Adrenal gland (tissue), 12 donors: ENCODE data around the gene SH3RF2. TPM values are rescaled to one million over a fixed set of nuclear protein-coding genes. Genes with fewer than 3 reads are reported as not detected.

Source experiments
- DNase-seq, 7 donors: peaks; one replicate each; pipeline ENCODE4 v3.0.0-alpha.2; 2019 to 2020
- H3K27ac ChIP-seq, 5 donors: fragments of 200-600 bp; sonication (generic) in 4 of 5; 1 replicate in 3 of 5; 2 replicates in 2 of 5; pipeline versions ENCODE4 v1.5.1 to v1.8.0; 2016 to 2020; ENCODE audit warnings: mild to moderate bottlenecking in 1 of 5
- H3K27me3 ChIP-seq: fragments of 200-600 bp; 2 replicates; pipeline ENCODE4 v1.8.0; 2021
- H3K36me3 ChIP-seq, 2 donors: fragments of 200-600 bp; replicated peaks in 1 of 2; 1 replicate in 1 of 2; 2 replicates in 1 of 2; pipeline versions ENCODE4 v1.5.1 to v1.8.0; 2018 to 2022
- H3K4me1 ChIP-seq, 2 donors: fragments of 200-600 bp; replicated peaks in 1 of 2; 1 replicate in 1 of 2; 2 replicates in 1 of 2; pipeline versions ENCODE4 v1.5.1 to v1.8.0; 2018 to 2021
- H3K4me3 ChIP-seq, 4 donors: fragments of 200-600 bp; sonication (generic) in 3 of 4; one replicate each; pipeline ENCODE4 v1.5.1; 2016 to 2018
- H3K9me3 ChIP-seq, 3 donors: fragments of 200-600 bp; sonication (generic) in 1 of 3; replicated peaks in 1 of 3; 1 replicate in 2 of 3; 2 replicates in 1 of 3; pipeline versions ENCODE4 v1.5.1 to v1.8.0; 2016 to 2021
- POLR2A ChIP-seq, 2 donors: fragments of 450-650 bp; IDR thresholded peaks; one replicate each; pipeline ENCODE4 v1.6.1; 2017; ENCODE audit warnings: antibody characterized with exemption in 2 of 2, mild to moderate bottlenecking in 2 of 2, moderate library complexity in 1 of 2
- WGBS, 4 donors: extraction: QIAGEN DNeasy Blood & Tissue Kit in 2 of 4; methylation state at CpG; one replicate each; pipeline versions ENCODE4 v1.1.5 to v1.1.7; 2013 to 2017; 5-methylcytosine and 5-hydroxymethylcytosine counted together
- intact Hi-C, 2 donors: fragments of 100-400 bp; cut with DNase I; formaldehyde crosslinking; loops; one replicate each; pipeline versions ENCODE4 v1.14.1 to v1.15.0; 2022 to 2023
- polyA plus RNA-seq, 3 donors: library from polyadenylated mRNA; stranded (reverse); fragments of 200-250 nt in 2 of 3; fragments of 350-450 nt in 1 of 3; fragmentation: Illumina TruSeq in 1 of 3; extraction: RNeasy Lipid Tissue Mini Kit (QIAGEN cat#74804) in 1 of 3; gene quantifications; one replicate each; pipeline ENCODE4 v1.2.3, GENCODE V29; 2013 to 2014
- total RNA-seq, 9 donors: library from RNA; depleted of rRNA in 4 of 9; stranded (reverse); fragments of >200 nt in 4 of 9; fragments of 120-200 nt in 1 of 9; fragmentation: NEBNext Ultra II Directional in 1 of 9; extraction: Animal tissue kit (Norgen Biotek cat#: 25700) in 1 of 9; gene quantifications; one replicate each; pipeline versions ENCODE4 v1.1.0 to v1.2.4, GENCODE V29; 2013 to 2023
- TF ChIP-seq, protein P1 (sequence below), 6 experiments: fragments of 450-650 bp in 4 of 6; fragments of 200-600 bp in 2 of 6; sonication (generic) in 1 of 6; IDR thresholded peaks; 1 replicate in 5 of 6; 2 replicates in 1 of 6; pipeline versions ENCODE4 v1.5.1 to v1.8.0; 2016 to 2021; ENCODE audit warnings: antibody characterized with exemption in 6 of 6, mild to moderate bottlenecking in 2 of 6, moderate library complexity in 1 of 6
- donor health status: healthy with polysubstance abuse.
- donor health status: Bipolar disorder and iron deficiency.
- donor health status: DM: yes; HTN: yes; CAD: no.
- donor health status: DM: no; HTN: no; CAD: no.
- donor health status: DM: no; HTN: no; CAD: no.
- donor health status: DM: yes; HTN: yes; CAD: no.

The SH3RF2 gene
- total and polyA plus RNA-seq, 12 donors, result 0.60 to 3.8 (median 1.2) TPM

DNA sequence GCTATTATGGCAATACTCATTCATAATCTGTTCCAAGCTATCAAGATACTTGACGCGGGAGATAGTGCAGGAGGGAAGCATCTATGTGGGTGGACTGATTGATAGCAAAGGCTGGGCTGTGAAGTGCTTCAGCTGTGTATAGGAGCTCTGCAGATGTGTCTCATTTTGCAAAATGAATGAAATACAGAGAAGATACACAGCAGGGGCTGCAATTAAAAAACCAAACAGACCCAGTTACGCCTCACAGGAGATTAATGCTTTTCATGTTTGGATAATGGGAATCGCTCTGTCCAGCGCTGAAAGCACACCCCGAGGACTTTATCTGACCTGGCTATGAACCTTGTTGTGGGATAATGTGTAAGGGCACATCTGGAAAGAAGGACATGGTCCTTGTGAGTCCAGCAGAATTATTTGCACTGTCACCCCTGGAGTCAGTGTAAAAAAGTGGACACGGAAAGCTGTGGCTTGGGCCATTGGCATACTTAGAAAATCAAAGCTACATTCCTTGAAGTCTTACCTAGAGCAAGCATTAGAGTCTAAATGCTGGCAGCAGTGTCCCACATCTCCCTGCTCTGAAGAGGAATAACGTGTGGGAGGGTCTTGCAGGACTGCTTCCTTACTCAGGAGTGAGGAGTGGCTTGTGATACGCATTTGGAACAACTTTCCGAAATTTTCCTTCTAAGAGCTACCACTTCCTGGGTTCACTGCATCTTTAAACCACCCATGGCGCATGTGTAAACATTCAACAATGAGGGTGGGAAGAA lies 2.6 kb downstream of the SH3RF2 start:
- Histone ChIP-seq H3K27me3 (no peaks in the 10 kb centered on the region), H3K27ac (no peak overlapping the region), H3K4me1 (peaks cover 6 to 8% of the 10 kb centered on the region in 2 donors), H3K9me3 (no peaks in the 10 kb centered on the region), H3K36me3 (no peaks in the 10 kb centered on the region), H3K4me3 (no peak overlapping the region)
- no peak for DNase-seq
- intact Hi-C loops, result no loop called here
- WGBS, 4 donors, result 58 to 70% (median 64%) methylated on average over 11 of the region's 11 CpGs
- TF ChIP-seq, protein P1, sequence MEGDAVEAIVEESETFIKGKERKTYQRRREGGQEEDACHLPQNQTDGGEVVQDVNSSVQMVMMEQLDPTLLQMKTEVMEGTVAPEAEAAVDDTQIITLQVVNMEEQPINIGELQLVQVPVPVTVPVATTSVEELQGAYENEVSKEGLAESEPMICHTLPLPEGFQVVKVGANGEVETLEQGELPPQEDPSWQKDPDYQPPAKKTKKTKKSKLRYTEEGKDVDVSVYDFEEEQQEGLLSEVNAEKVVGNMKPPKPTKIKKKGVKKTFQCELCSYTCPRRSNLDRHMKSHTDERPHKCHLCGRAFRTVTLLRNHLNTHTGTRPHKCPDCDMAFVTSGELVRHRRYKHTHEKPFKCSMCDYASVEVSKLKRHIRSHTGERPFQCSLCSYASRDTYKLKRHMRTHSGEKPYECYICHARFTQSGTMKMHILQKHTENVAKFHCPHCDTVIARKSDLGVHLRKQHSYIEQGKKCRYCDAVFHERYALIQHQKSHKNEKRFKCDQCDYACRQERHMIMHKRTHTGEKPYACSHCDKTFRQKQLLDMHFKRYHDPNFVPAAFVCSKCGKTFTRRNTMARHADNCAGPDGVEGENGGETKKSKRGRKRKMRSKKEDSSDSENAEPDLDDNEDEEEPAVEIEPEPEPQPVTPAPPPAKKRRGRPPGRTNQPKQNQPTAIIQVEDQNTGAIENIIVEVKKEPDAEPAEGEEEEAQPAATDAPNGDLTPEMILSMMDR (IDR thresholded peaks at IDR 0.05), result no peak
- no peak for TF ChIP-seq POLR2A (IDR thresholded peaks at IDR 0.05)

DNA sequence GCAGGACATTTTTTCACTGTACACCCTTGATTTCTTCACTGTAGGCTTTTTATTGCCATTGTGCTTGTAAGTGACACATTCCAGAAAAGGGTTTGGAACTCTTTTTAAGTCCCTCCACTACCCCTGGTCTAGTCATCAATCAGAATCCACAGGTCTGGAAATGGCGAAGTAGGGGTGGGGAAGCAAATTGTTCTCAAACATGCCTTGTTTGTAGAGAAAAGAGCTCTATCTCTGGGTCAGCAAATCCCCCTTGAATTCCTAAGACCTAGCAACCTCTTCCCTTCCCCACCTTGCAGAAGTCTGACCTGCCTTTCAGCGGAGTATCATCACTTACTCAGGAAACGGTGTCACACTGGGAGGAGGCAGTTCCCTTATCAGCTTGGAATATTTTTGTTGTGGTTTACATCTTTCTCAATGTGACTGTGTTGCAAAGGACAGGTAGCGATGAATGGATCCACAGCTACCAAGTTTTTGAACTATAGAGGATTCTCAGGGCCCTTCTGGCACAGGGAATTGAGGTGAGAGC lies 3.2 kb downstream of the SH3RF2 start:
- 83 to 90% (median 87%) methylated on average over 4 of the region's 4 CpGs for WGBS, 4 donors
- Histone ChIP-seq H3K27me3 (no peaks in the 10 kb centered on the region), H3K4me3 (no peak overlapping the region), H3K4me1 (peaks cover 6 to 8% of the 10 kb centered on the region in 2 donors), H3K9me3 (no peaks in the 10 kb centered on the region), H3K36me3 (no peaks in the 10 kb centered on the region), H3K27ac (no peak overlapping the region)
- TF ChIP-seq, protein P1 (IDR thresholded peaks at IDR 0.05), result no peak
- no peak for TF ChIP-seq POLR2A (IDR thresholded peaks at IDR 0.05)
- DNase-seq, result no peak
- intact Hi-C loops, result no loop called here

DNA sequence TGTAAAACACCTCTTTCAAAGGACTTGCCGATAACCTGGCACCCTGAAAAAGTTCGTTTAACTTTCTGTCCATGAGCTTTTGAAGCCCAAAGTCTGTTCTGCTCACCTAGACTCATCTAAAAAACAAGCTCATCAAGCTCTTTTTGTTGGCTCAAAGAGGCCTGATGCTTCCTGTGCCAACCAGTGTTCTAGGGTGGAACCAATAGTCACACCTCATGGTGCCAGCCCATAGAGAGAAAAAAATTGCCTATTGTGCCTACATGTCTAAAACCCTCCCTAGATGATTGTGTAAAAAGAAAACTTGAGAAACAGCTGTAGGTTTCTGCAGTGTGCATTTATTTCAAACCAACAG lies 4.7 kb downstream of the SH3RF2 start:
- intact Hi-C loops, result no loop called here
- H3K9me3 ChIP-seq, result no peaks in the 10 kb centered on the region
- no peak for DNase-seq
- no peaks in the 10 kb centered on the region for H3K27me3 ChIP-seq
- no peak overlapping the region for H3K4me3 ChIP-seq
- TF ChIP-seq, protein P1 (IDR thresholded peaks at IDR 0.05), result no peak
- no peak for TF ChIP-seq POLR2A (IDR thresholded peaks at IDR 0.05)
- no peak overlapping the region for H3K27ac ChIP-seq
- no peaks in the 10 kb centered on the region for H3K36me3 ChIP-seq
- 85 to 96% (median 88%) methylated on average over 2 of the region's 2 CpGs for WGBS, 4 donors
- H3K4me1 ChIP-seq, result peaks cover 6 to 8% of the 10 kb centered on the region in 2 donors

DNA sequence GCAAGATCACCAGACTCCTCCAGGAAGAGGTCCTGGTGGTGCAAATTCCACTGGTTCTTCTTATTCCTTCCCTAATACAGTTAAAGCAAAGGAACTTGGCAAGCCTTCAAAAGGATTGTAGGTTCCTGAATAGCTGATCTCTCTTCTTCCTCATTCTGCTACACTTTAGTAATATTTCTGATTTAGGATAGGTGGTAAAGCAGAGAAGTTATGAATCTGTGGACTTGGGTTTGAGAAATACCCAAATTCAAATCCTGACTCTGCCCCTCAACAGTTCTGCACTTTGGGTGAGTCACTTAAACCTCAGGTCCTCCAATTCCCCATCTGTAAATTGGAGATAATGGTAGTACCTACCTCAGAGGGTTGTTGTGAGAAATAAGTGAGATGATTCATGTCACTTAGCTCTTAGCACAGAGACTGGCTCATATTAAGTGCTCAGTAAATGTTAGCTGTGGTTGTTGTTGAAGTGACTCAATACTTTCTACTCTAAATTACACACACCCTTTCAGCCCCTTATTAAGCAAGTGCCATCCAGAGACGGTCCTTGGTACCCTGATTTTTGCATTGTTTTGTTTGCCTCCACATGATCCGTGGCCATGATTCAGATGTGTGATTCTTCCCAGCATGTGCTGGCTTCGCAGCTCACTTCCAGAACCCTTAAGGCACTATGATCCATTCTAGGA lies 5.2 kb downstream of the SH3RF2 start:
- H3K36me3 ChIP-seq, result no peaks in the 10 kb centered on the region
- no peaks in the 10 kb centered on the region for H3K27me3 ChIP-seq
- no peak for DNase-seq
- intact Hi-C loops, result no loop called here
- H3K4me3 ChIP-seq, result no peak overlapping the region
- no peak overlapping the region for H3K27ac ChIP-seq
- 81 to 91% (median 87%) methylated on average over 3 of the region's 3 CpGs for WGBS, 4 donors
- H3K4me1 ChIP-seq, result peaks cover 3 to 5% of the 10 kb centered on the region in 2 donors
- no peak for TF ChIP-seq POLR2A (IDR thresholded peaks at IDR 0.05)
- TF ChIP-seq, protein P1 (IDR thresholded peaks at IDR 0.05), result no peak
- no peaks in the 10 kb centered on the region for H3K9me3 ChIP-seq
